ENCODE measurements around the gene PARP1.

Gene PARP1

GRCh38 chr1:226322986-226323385 is 84.9 kb downstream of the PARP1 start:
- TF ChIP-seq CTCF (conservative IDR thresholded peaks at IDR 0.05; ENCODE audit: low read depth, low read length), result no peak
- no peak for DNase-seq (ENCODE audit: low read depth)
- no peak overlapping the region for H3K4me3 ChIP-seq (ENCODE audit: low read length)

- no peak for TF ChIP-seq CTCF (conservative IDR thresholded peaks at IDR 0.05; ENCODE audit: low read depth, low read length)
- no peak for DNase-seq (ENCODE audit: low read depth)
- H3K4me3 ChIP-seq (ENCODE audit: low read length), result no peak overlapping the region
Measured at GRCh38 chr1:226320930-226321329, 87.0 kb downstream of the PARP1 start.

GRCh38 chr1:226318471-226318870 is 89.4 kb downstream of the PARP1 start:
- no peak overlapping the region for H3K4me3 ChIP-seq (ENCODE audit: low read length)
- TF ChIP-seq CTCF (conservative IDR thresholded peaks at IDR 0.05; ENCODE audit: low read depth, low read length), result no peak
- no peak for DNase-seq (ENCODE audit: low read depth)

GRCh38 chr1:226314055-226314454 is 93.8 kb downstream of the PARP1 start:
- DNase-seq (ENCODE audit: low read depth), result no peak
- TF ChIP-seq CTCF (conservative IDR thresholded peaks at IDR 0.05; ENCODE audit: low read depth, low read length), result no peak
- H3K4me3 ChIP-seq (ENCODE audit: low read length), result no peak overlapping the region

- no peak overlapping the region for H3K4me3 ChIP-seq (ENCODE audit: low read length)
- DNase-seq (ENCODE audit: low read depth), result no peak
- TF ChIP-seq CTCF (conservative IDR thresholded peaks at IDR 0.05; ENCODE audit: low read depth, low read length), result no peak
Measured at GRCh38 chr1:226312065-226312464, 95.8 kb downstream of the PARP1 start.

- TF ChIP-seq CTCF (conservative IDR thresholded peaks at IDR 0.05; ENCODE audit: low read depth, low read length), result no peak
- no peak for DNase-seq (ENCODE audit: low read depth)
Measured at GRCh38 chr1:226311376-226311775, 96.5 kb downstream of the PARP1 start.

More at GRCh38 chr1:226311376-226311775, 96.5 kb downstream of the PARP1 start:
- H3K4me3 ChIP-seq (ENCODE audit: low read length), result no peak overlapping the region

All from retinal pigment epithelial cell (primary cell).